Ovary (tissue), 10 donors: ENCODE results near the gene KRT2. TPM values are rescaled to one million over a fixed set of nuclear protein-coding genes. Genes with fewer than 3 reads are reported as not detected.

Experiments used
- DNase-seq, 5 donors: peaks; one replicate each; pipeline ENCODE4 v3.0.0-alpha.2; 2019 to 2020
- H3K27ac ChIP-seq, 2 donors: fragments of 200-600 bp; one replicate each; pipeline versions ENCODE4 v1.5.1 to v1.8.0; 2019 to 2022
- H3K27me3 ChIP-seq: fragments of 200-600 bp; one replicate; pipeline ENCODE4 v1.8.0; 2022
- H3K36me3 ChIP-seq: fragments of 200-600 bp; sonication (generic); one replicate; pipeline ENCODE4 v1.5.1; 2019
- H3K4me1 ChIP-seq: one replicate; pipeline ENCODE4 v1.8.1; 2013; ENCODE audit warnings: mild to moderate bottlenecking, moderate library complexity; ENCODE audit not compliant: insufficient read depth
- H3K4me3 ChIP-seq: fragments of 200-600 bp; sonication (generic); one replicate; pipeline ENCODE4 v1.5.1; 2017
- H3K9me3 ChIP-seq, 2 donors: fragments of 200-600 bp in 1 of 2; sonication (generic) in 1 of 2; one replicate each; pipeline versions ENCODE4 v1.5.1 to v1.8.1; 2013 to 2019; ENCODE audit warnings: mild to moderate bottlenecking in 1 of 2, moderate library complexity in 1 of 2
- CTCF ChIP-seq, 3 donors: fragments of 450-650 bp in 2 of 3; fragments of 200-600 bp in 1 of 3; IDR thresholded peaks; one replicate each; pipeline versions ENCODE4 v1.5.1 to v1.8.0; 2016 to 2022; ENCODE audit warnings: antibody characterized with exemption in 3 of 3, mild to moderate bottlenecking in 1 of 3
- EP300 ChIP-seq: sonication (generic); formaldehyde crosslinking; IDR thresholded peaks from one replicate; pipeline ENCODE4 v1.6.1; 2017; ENCODE audit warnings: antibody characterized with exemption
- POLR2A ChIP-seq: fragments of 450-650 bp; IDR thresholded peaks from one replicate; pipeline ENCODE4 v1.6.1; 2017; ENCODE audit warnings: antibody characterized with exemption, mild to moderate bottlenecking, moderate library complexity
- WGBS, 3 donors: extraction: QIAGEN DNeasy Blood & Tissue Kit in 1 of 3; methylation state at CpG; one replicate each; pipeline versions ENCODE4 v1.1.5 to v1.1.7; 2013 to 2017; 5-methylcytosine and 5-hydroxymethylcytosine counted together
- intact Hi-C, 4 donors: fragments of 100-400 bp; cut with DNase I; formaldehyde crosslinking; loops; one replicate each; pipeline versions ENCODE4 v1.11.0 to v1.15.1; 2022 to 2023
- long read RNA-seq, 3 donors: library from polyadenylated mRNA in 2 of 3; unstranded in 2 of 3; transcript quantifications; one replicate each; pipeline ENCODE4 v2.0.0 and lab custom pipeline, GENCODE V29; 2021 to 2026
- polyA plus RNA-seq, 2 donors: library from polyadenylated mRNA; stranded (reverse); fragments of 200-250 nt in 1 of 2; fragments of 350-450 nt in 1 of 2; fragmentation: Illumina TruSeq in 1 of 2; extraction: RNeasy Lipid Tissue Mini Kit (QIAGEN cat#74804) in 1 of 2; gene quantifications; one replicate each; pipeline ENCODE4 v1.2.3, GENCODE V29; 2013 to 2014
- total RNA-seq, 7 donors: library from RNA; depleted of rRNA in 2 of 7; stranded (reverse); fragments of >200 nt in 2 of 7; fragmentation: NEBNext Ultra II Directional in 3 of 7; extraction: Animal tissue kit (Norgen Biotek cat#: 25700) in 3 of 7; gene quantifications; one replicate each; pipeline versions ENCODE4 v1.1.0 to v1.2.4, GENCODE V29; 2016 to 2023
- donor health status: DM: no; HTN: no; CAD: no; lungs with moderate emphysema.
- donor health status: DM: no; HTN: no; CAD: no.
- donor health status: Bipolar disorder and iron deficiency.
- donor health status: DM: yes; HTN: yes; CAD: no.
- donor health status: DM: no; HTN: no; CAD: no.
- donor health status: DM: yes; HTN: yes; CAD: no.

The KRT2 gene
- total RNA-seq: not detected
- not detected for polyA plus RNA-seq
- long read RNA-seq, donor 1: 0 reads
- long read RNA-seq, donor 2: 0 reads
- long read RNA-seq, donor 3: 0 reads

- intact Hi-C loops: no loop called here
- WGBS, 3 donors: 91 to 95% (median 94%) methylated on average over 16 of the region's 16 CpGs
- H3K4me3 ChIP-seq: no peak within 1 kb of the TSS
- H3K4me1 ChIP-seq: no peaks in the 10 kb centered on the region
- DNase-seq: no peak
- no peaks in the 10 kb centered on the region for H3K27me3 ChIP-seq
- H3K9me3 ChIP-seq: no peaks in the 10 kb centered on the region
- no peak for TF ChIP-seq POLR2A
- TF ChIP-seq CTCF (IDR thresholded peaks at IDR 0.05): no peak
- no peak for TF ChIP-seq EP300
- H3K36me3 ChIP-seq: no peaks in the 10 kb centered on the region
- no peak within 1 kb of the TSS for H3K27ac ChIP-seq
These were observed at the start of gene KRT2 for GRCh38 chr12:52651726-52652261. TSS of gene KRT2 (minus strand) at chr12:52652211. CDS start at chr12:52652142, 69 bp downstream.

- DNase-seq: no peak
- Histone ChIP-seq H3K36me3 (no peaks in the 10 kb centered on the region), H3K27ac (no peak overlapping the region), H3K9me3 (no peaks in the 10 kb centered on the region), H3K4me3 (no peak overlapping the region), H3K4me1 (no peaks in the 10 kb centered on the region), H3K27me3 (no peaks in the 10 kb centered on the region)
- intact Hi-C loops: no loop called here
- 74 to 82% (median 78%) methylated on average over 10 to 12 of the region's 12 CpGs for WGBS, 3 donors
- TF ChIP-seq EP300 (no peak), CTCF (IDR thresholded peaks at IDR 0.05) (no peak), POLR2A (no peak)
These were observed 49.3 kb upstream of the KRT2 start for GRCh38 chr12:52701281-52701680.

GRCh38 chr12:52699960-52700359 lies 47.9 kb upstream of the KRT2 start:
- Histone ChIP-seq H3K27me3 (no peaks in the 10 kb centered on the region), H3K36me3 (no peaks in the 10 kb centered on the region), H3K27ac (no peak overlapping the region), H3K4me3 (no peak overlapping the region), H3K4me1 (no peaks in the 10 kb centered on the region), H3K9me3 (no peaks in the 10 kb centered on the region)
- DNase-seq: no peak
- intact Hi-C loops: no loop called here
- TF ChIP-seq CTCF (IDR thresholded peaks at IDR 0.05) (no peak), EP300 (no peak), POLR2A (no peak)
- WGBS, 3 donors: 58 to 63% (median 62%) methylated on average over 2 of the region's 2 CpGs

GRCh38 chr12:52699373-52699772 lies 47.4 kb upstream of the KRT2 start:
- H3K27me3 ChIP-seq: no peaks in the 10 kb centered on the region
- 73 to 89% (median 86%) methylated on average over 2 of the region's 2 CpGs for WGBS, 3 donors

More at GRCh38 chr12:52699373-52699772, 47.4 kb upstream of the KRT2 start:
- DNase-seq: no peak
- intact Hi-C loops: no loop called here
- Histone ChIP-seq H3K36me3 (no peaks in the 10 kb centered on the region), H3K27ac (no peak overlapping the region), H3K4me1 (no peaks in the 10 kb centered on the region), H3K9me3 (no peaks in the 10 kb centered on the region), H3K4me3 (no peak overlapping the region)
- TF ChIP-seq EP300 (no peak), POLR2A (no peak), CTCF (IDR thresholded peaks at IDR 0.05) (no peak)
